Measurements from ENCODE around the gene GARIN6.

GARIN6 gene

GRCh38 chr12:99647453-99647852 is at the start of gene GARIN6:
GARIN6 (plus strand) TSS chr12:99647753; CDS start chr12:99648175, 422 bp downstream.
- Histone ChIP-seq H3K27me3 (ENCODE audit: insufficient read depth, low read length, poor library complexity) (no peaks in the 10 kb centered on the region), H3K79me2 (ENCODE audit: insufficient read depth, low read length) (no peaks in the 10 kb centered on the region), H4K20me1 (ENCODE audit: insufficient read depth, low read length) (no peaks in the 10 kb centered on the region), H3K36me3 (ENCODE audit: insufficient read depth, low read length) (no peaks in the 10 kb centered on the region), H3K4me2 (ENCODE audit: insufficient read depth, low read length) (no peak within 1 kb of the TSS), H3K27ac (ENCODE audit: low read length) (no peak within 1 kb of the TSS), H3K9me3 (ENCODE audit: insufficient read depth, low read length, severe bottlenecking) (no peaks in the 10 kb centered on the region), H3K4me1 (ENCODE audit: insufficient read depth, low read length) (no peaks in the 10 kb centered on the region), H3K4me3 (ENCODE audit: low read depth in 1 of 2, low read length in 2 of 2) (no peak within 1 kb of the TSS), H2AFZ (ENCODE audit: low read depth, low read length) (no peak within 1 kb of the TSS), H3K9ac (ENCODE audit: low read depth, low read length) (no peak within 1 kb of the TSS)
- DNase-seq (no peak), ATAC-seq (ENCODE audit: insufficient read depth, low read depth) (no peak)
- no peak for TF ChIP-seq CTCF (IDR thresholded peaks at IDR 0.05; ENCODE audit: borderline replicate concordance, extremely low read depth, low read length, poor library complexity, severe bottlenecking)

- no peak overlapping the region for H3K4me2 ChIP-seq (ENCODE audit: insufficient read depth, low read length)
Observed at GRCh38 chr12:99598785-99599184, 48.8 kb upstream of the GARIN6 start.

GRCh38 chr12:99600388-99600787 is 47.2 kb upstream of the GARIN6 start:
- no peak overlapping the region for H3K4me3 ChIP-seq (ENCODE audit: low read depth in 1 of 2, low read length in 2 of 2)
- DNase-seq = no peak
- no peaks in the 10 kb centered on the region for H3K79me2 ChIP-seq (ENCODE audit: insufficient read depth, low read length)
- no peaks in the 10 kb centered on the region for H3K9me3 ChIP-seq (ENCODE audit: insufficient read depth, low read length, severe bottlenecking)
- ATAC-seq (ENCODE audit: insufficient read depth, low read depth) = no peak
- H2AFZ ChIP-seq (ENCODE audit: low read depth, low read length) = no peak overlapping the region
- no peak for TF ChIP-seq EZH2 (IDR thresholded peaks at IDR 0.05; ENCODE audit: borderline replicate concordance, low read depth, low read length, severe bottlenecking)
- no peak for TF ChIP-seq CTCF (IDR thresholded peaks at IDR 0.05; ENCODE audit: borderline replicate concordance, extremely low read depth, low read length, poor library complexity, severe bottlenecking)
- H3K36me3 ChIP-seq (ENCODE audit: insufficient read depth, low read length) = no peaks in the 10 kb centered on the region
- no peak overlapping the region for H3K9ac ChIP-seq (ENCODE audit: low read depth, low read length)
- H3K4me1 ChIP-seq (ENCODE audit: insufficient read depth, low read length) = no peaks in the 10 kb centered on the region
- H3K4me2 ChIP-seq (ENCODE audit: insufficient read depth, low read length) = no peak overlapping the region
- H3K27ac ChIP-seq (ENCODE audit: low read length) = no peak overlapping the region
- H3K27me3 ChIP-seq (ENCODE audit: insufficient read depth, low read length, poor library complexity) = no peaks in the 10 kb centered on the region
- H4K20me1 ChIP-seq (ENCODE audit: insufficient read depth, low read length) = no peaks in the 10 kb centered on the region

More at GRCh38 chr12:99598785-99599184, 48.8 kb upstream of the GARIN6 start:
- no peaks in the 10 kb centered on the region for H3K36me3 ChIP-seq (ENCODE audit: insufficient read depth, low read length)
- H2AFZ ChIP-seq (ENCODE audit: low read depth, low read length) = no peak overlapping the region
- ATAC-seq (ENCODE audit: insufficient read depth, low read depth) (no peak), DNase-seq (no peak)
- no peaks in the 10 kb centered on the region for H3K27me3 ChIP-seq (ENCODE audit: insufficient read depth, low read length, poor library complexity)
- H3K79me2 ChIP-seq (ENCODE audit: insufficient read depth, low read length) = no peaks in the 10 kb centered on the region
- no peaks in the 10 kb centered on the region for H3K4me1 ChIP-seq (ENCODE audit: insufficient read depth, low read length)
- H3K4me3 ChIP-seq (ENCODE audit: low read depth in 1 of 2, low read length in 2 of 2) = no peak overlapping the region
- H3K9me3 ChIP-seq (ENCODE audit: insufficient read depth, low read length, severe bottlenecking) = no peaks in the 10 kb centered on the region
- H3K27ac ChIP-seq (ENCODE audit: low read length) = no peak overlapping the region
- H4K20me1 ChIP-seq (ENCODE audit: insufficient read depth, low read length) = no peaks in the 10 kb centered on the region
- no peak overlapping the region for H3K9ac ChIP-seq (ENCODE audit: low read depth, low read length)
- no peak for TF ChIP-seq EZH2 (IDR thresholded peaks at IDR 0.05; ENCODE audit: borderline replicate concordance, low read depth, low read length, severe bottlenecking)
- TF ChIP-seq CTCF (IDR thresholded peaks at IDR 0.05; ENCODE audit: borderline replicate concordance, extremely low read depth, low read length, poor library complexity, severe bottlenecking) = no peak

All from DND-41 (cell line).